AG04449 (cell line): ENCODE data around the gene IQCE.

ENCODE experiments used
- CTCF ChIA-PET: fragments of 350-600 bp; formaldehyde crosslinking; extraction: SDS; loops from one replicate; lab custom pipeline; 2021; ENCODE audit warnings: antibody characterized with exemption; lab: Yijun Ruan, JAX
- POLR2A ChIA-PET: fragments of 400-600, 350-600 bp; formaldehyde crosslinking; extraction: SDS; loops from one replicate; lab custom pipeline; 2020; ENCODE audit warnings: antibody characterized with exemption, inconsistent platforms; lab: Yijun Ruan, JAX
- DNase-seq: peaks from one replicate; pipeline ENCODE4 v3.0.0-alpha.2; 2010; ENCODE audit warnings: low read depth, low spot score
- H3K4me3 ChIP-seq: 2 replicates; pipeline ENCODE4 v1.5.1; 2011; ENCODE audit warnings: low read depth, mild to moderate bottlenecking, control low read depth, low read length
- TF ChIP-seq, protein P1 (sequence below): IDR thresholded peaks from one replicate; pipeline ENCODE4 v1.5.1; 2011; ENCODE audit warnings: mild to moderate bottlenecking, moderate library complexity, low read length, control low read depth, inconsistent platforms; ENCODE audit not compliant: insufficient read depth; ENCODE audit errors: missing control alignments

Gene IQCE

DNA sequence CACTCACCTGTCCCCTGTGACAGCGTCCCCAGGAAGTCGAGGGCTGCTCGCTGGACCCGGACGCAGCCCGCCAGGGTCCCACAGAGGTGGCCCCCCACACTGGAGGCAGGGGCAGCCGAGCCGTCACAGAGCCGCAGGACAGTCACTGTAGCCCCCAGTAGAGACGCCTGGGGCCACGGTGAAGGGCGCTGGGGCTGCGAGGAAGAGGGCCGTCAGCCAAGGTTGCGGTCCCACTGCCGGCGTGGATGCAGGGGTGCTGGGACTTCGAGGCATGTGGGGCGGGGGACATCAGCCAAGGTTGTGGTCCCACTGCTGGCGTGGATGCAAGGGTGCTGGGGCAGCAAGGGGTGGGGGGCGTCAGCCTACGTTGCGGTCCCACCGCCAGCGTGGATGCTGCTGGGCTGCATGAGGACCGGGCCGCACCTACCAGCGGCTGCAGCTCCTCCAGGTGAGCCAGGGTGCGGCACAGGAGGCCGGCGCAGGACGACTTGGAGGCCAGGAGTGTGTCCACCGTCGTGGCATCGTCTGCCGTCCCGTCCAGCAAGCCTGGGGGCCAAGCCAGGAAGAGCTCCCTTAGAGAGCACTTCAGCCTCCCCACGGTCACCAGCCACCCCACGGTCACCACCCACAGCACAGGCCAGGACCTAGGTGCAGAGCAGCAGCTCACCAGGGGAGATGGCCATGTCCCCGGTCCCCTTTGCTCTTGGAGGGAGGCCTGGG lies 17.3 kb upstream of the IQCE start:
- TF ChIP-seq, protein P1, sequence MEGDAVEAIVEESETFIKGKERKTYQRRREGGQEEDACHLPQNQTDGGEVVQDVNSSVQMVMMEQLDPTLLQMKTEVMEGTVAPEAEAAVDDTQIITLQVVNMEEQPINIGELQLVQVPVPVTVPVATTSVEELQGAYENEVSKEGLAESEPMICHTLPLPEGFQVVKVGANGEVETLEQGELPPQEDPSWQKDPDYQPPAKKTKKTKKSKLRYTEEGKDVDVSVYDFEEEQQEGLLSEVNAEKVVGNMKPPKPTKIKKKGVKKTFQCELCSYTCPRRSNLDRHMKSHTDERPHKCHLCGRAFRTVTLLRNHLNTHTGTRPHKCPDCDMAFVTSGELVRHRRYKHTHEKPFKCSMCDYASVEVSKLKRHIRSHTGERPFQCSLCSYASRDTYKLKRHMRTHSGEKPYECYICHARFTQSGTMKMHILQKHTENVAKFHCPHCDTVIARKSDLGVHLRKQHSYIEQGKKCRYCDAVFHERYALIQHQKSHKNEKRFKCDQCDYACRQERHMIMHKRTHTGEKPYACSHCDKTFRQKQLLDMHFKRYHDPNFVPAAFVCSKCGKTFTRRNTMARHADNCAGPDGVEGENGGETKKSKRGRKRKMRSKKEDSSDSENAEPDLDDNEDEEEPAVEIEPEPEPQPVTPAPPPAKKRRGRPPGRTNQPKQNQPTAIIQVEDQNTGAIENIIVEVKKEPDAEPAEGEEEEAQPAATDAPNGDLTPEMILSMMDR: no peak
- POLR2A ChIA-PET: no interaction called here
- no peak for DNase-seq
- H3K4me3 ChIP-seq: no peak overlapping the region
- CTCF ChIA-PET: interaction anchor here (0.7 kb wide), 1 partner anchor 72 kb away, joined by 4 read pairs; no protein-coding TSS in a partner anchor

DNA sequence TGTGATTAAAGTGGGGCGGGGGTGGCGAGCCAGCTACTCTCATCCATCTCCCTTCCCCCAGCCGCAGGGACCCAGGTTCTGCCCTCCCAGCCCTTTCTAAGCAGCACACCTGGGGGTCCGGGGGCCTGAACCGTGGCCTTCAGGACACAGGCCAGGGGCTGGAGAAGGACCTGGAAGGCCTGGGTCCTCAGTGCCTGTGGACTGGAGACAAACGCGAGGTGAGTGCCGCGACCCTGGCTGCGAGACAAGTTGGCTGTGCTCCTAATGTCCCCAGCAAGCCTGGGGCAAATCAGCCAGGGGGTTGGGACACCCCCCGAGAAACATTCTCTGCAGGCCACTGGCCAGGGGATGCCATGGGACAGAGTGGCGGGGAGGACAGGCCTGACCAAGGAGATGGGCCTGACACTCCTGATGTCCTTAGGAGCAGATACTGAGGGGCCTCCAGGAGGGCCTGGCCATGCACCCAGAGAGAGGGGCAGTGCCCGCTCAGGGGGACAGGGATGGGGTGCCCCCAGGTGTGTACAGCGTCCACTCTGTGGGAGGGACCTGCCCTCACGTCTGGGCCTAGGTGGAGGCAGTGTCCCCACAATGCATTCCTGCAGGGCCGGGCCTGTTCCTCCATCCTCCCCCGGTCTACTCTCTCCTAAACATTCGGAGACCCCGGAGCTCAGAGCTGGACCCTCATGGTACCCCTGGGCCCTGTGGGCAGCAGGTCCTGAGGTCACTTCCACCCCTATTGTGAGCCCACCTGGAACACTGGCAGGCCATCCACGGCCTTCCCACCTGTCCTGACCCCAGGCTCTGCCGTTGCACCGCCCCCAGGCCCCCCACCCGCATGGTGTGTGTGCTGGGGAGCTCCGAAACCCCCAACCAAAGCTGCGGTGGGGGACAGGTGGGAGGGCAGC lies 16.5 kb upstream of the IQCE start:
- ChIA-PET POLR2A (no interaction called here), CTCF (interaction anchor here (1.9 kb wide), 1 partner anchor 11 kb away, joined by 5 read pairs; no protein-coding TSS in a partner anchor)
- TF ChIP-seq, protein P1: no peak
- DNase-seq: no peak
- no peak overlapping the region for H3K4me3 ChIP-seq

DNA sequence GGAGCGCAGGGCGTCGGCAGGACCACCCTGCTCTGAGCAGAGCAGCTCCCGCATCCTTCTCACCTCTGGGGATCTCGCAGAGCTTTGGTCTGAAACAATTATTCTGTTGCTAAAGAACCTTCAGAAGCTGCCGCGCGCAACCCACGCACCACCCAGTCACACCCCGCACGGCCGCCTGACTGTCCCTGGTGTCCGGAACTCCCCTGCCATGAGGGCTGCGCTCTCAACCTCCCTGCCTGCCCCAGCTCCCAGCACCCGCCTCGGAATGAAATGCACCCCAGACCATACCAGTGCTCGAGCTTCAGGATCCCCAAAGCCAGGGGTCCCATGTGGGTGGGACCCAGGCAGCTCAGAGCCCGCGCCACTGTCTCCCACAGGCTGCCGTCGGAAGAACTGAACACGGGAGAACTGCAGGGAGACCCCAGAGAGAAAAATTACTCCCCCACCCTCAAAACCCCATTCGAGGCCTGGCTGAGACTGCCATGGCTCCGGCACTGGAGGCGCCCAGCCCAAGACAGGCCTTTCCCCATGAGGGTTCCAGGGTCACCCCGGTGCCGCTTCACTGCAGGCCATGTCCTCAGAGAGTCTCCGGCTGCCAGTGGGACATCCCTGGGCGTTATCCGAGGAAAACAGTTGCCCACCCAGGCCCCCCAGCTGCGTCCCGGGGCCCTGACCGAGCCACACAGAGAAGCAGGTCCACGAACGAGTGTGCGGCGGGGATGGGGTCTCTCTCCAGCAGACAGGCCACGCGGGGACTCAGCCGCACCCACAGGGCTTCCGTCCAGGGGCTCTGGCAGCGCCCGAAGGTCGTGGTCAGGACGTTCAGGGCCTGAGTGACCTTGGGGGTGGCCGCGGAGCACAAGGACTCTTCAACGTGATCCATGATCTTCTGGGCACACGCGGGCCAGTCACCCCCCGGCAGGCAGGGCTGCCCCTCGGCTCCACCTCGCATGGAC lies 15.6 kb upstream of the IQCE start:
- DNase-seq: no peak
- ChIA-PET POLR2A (no interaction called here), CTCF (interaction anchor here (1.9 kb wide), 1 partner anchor 10 kb away, joined by 5 read pairs; no protein-coding TSS in a partner anchor)
- no peak overlapping the region for H3K4me3 ChIP-seq
- TF ChIP-seq, protein P1: no peak

DNA sequence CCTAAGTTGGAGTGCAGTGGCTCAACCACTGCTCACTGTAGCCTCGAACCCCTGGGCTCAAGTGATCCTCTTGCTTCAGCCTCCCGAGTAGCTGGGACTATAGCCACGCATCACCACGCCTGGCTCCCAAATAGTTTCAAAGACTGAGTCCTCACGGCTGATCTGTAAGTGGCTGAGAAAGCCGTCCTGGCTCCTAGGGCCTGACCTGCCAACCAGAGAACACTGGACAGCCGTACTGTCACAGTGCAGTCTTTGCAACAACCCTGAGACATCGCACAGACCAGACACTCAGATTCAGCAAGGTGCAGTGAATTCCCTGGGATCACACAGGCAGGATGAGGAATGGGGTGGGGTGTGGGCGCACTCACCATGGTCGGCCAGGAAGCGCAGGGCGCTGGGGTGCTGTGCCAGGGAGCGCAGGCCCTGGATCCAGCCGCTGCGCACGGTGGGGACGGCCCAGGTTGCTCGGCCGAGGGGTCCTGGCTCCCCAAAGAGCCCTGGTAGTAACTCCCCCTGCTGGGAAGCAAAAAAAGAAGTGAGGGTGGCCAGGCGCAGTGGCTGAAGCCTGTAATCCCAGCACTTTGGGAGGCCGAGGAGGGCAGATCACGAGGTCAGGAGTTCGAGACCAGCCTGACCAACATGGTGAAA lies 14.1 kb upstream of the IQCE start:
- H3K4me3 ChIP-seq: no peak overlapping the region
- ChIA-PET CTCF (interaction anchor here (1.9 kb wide), 1 partner anchor 8 kb away, joined by 5 read pairs; no protein-coding TSS in a partner anchor), POLR2A (no interaction called here)
- no peak for DNase-seq
- TF ChIP-seq, protein P1: no peak

DNA sequence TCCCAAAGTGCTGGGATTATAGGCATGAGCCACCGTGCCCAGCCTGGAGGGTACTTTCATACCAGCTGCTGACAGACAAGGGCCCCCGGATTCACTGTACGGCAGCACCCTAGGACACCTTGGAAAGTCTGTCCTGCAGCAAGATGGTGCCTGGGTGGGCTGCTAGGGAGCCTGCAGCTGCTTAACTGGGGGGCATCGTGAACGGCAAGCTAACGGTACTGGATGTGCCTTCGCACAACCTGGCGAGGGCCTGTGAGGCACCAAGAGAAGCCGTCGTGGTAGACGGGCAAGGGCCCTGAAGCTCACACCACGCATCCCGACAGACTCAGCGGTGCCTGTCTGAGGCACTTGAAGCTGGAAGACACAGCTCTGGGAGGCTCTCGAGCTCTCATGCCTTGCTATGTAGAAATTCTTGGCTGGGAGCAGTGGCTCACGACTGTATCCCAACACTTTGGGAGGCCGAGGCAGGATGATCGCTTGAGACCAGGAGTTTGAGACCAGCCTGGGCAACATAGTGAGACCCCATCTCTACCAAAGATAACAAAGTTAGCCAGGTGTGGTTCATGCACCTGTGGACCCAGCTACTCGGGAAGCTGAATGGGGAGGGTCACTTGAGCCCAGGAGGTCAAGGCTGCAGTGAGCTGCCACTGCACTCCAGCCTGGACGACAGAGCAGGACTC lies 12.9 kb upstream of the IQCE start:
- TF ChIP-seq, protein P1: no peak
- POLR2A ChIA-PET: no interaction called here
- CTCF ChIA-PET: interaction anchor here (1.5 kb wide), 1 partner anchor 95 kb away, joined by 3 read pairs; no protein-coding TSS in a partner anchor
- H3K4me3 ChIP-seq: no peak overlapping the region
- no peak for DNase-seq
